Stimulated activated naive B cell treated with anti-CD40 and anti-IgM and Interleukin-4, amounts not matched to agents 10 μg/mL and 1 μg/mL and 100 μg/mL, for 72 hours (primary cell): ENCODE data around the gene FAM174C.

Experiments used
- ATAC-seq, 2 donors: fragments of 150-1000 bp; cut with Tn5 transposase; replicated peaks; 2 replicates each; pipeline ENCODE4 v1.10.0; 2021; ENCODE audit warnings: moderate library complexity in 1 of 2
- DNase-seq: peaks from one replicate; pipeline ENCODE4 v3.0.0; 2021
- H3K27ac Mint-ChIP-seq: one replicate; pipeline ENCODE4 v1.8.0; 2022; ENCODE audit warnings: mild to moderate bottlenecking, mixed read lengths
- H3K27me3 Mint-ChIP-seq, 2 donors: one replicate each; pipeline ENCODE4 v1.8.0; 2022; ENCODE audit warnings: mixed read lengths in 2 of 2
- H3K36me3 Mint-ChIP-seq, 2 donors: one replicate each; pipeline ENCODE4 v1.8.0; 2022; ENCODE audit warnings: mixed read lengths in 2 of 2, mild to moderate bottlenecking in 1 of 2
- H3K4me1 Mint-ChIP-seq, 2 donors: one replicate each; pipeline ENCODE4 v1.8.0; 2022; ENCODE audit warnings: mixed read lengths in 2 of 2, mild to moderate bottlenecking in 1 of 2
- H3K4me3 Mint-ChIP-seq, 2 donors: one replicate each; pipeline ENCODE4 v1.8.0; 2022; ENCODE audit warnings: mild to moderate bottlenecking in 2 of 2, mixed read lengths in 2 of 2, moderate library complexity in 1 of 2
- H3K9me3 Mint-ChIP-seq, 2 donors: one replicate each; pipeline ENCODE4 v1.8.0; 2022; ENCODE audit warnings: mixed read lengths in 2 of 2, mild to moderate bottlenecking in 1 of 2

FAM174C gene

DNA sequence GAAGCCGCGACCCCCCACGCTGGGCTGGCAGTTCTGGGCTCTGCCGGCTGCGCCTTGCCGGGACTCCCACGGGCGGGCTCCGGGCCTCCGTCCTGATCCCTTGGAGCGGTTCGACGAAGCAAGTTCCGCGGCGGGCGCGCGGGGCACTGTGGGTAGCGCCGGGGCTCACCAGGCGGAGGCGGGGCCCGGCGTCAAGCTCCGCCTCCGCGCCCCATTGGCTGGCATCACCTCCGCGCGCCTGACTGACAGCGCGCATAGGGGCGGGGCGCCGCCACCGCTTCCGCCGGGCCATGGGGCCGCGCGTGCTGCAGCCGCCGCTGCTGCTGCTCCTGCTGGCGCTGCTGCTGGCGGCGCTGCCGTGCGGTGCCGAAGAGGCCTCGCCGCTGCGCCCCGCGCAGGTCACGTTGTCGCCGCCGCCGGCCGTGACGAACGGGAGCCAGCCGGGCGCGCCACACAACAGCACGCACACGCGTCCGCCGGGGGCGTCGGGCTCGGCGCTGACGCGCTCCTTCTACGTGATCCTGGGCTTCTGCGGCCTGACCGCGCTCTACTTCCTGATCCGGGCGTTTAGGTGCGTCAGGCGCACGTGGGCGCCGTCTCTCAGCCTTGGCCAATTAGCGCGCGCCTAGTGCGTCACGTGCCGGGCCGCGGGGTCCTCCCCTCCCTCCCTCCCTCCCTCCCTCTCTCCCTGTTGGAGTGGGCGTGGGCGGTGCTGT, at the start of gene FAM174C:
FAM174C (plus strand) TSS at position 271 of the 716 bp plus-strand sequence; CDS start at position 291, 20 bp downstream.
- Mint-ChIP-seq H3K36me3 (peaks cover 63 to 71% of the 10 kb centered on the region in 2 donors), H3K4me1 (peaks cover 51 to 76% of the 10 kb centered on the region in 2 donors)
- ATAC-seq = peak; percentile 88 to 90

DNA sequence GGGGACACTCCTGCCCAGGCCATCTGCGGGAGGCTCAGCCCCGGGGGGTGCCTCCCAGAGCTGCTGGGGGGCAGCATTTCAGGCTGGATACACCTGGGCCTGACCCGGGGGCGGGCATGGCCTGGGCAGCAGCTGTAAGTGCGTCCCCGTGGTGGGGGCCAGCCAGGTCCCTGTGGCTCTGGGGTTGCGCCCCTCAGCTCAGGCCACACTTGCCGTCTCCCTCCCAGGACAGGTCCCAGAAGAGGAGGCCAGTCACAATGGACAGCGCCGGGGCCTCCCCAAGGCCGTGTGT, 49.2 kb upstream of the FAM174C start:
- Mint-ChIP-seq H3K4me3 (no peak overlapping the region), H3K27ac (no peak overlapping the region), H3K4me1 (no peaks in the 10 kb centered on the region), H3K27me3 (no peaks in the 10 kb centered on the region), H3K36me3 (peaks cover 9% of the 10 kb centered on the region in 2 donors), H3K9me3 (no peaks in the 10 kb centered on the region)
- ATAC-seq (no peak), DNase-seq (no peak)

More for the DNA sequence above, at the start of gene FAM174C:
- H3K9me3 Mint-ChIP-seq = no peaks in the 10 kb centered on the region
- no peaks in the 10 kb centered on the region for H3K27me3 Mint-ChIP-seq
- DNase-seq = peak; percentile 95
- H3K4me3 Mint-ChIP-seq = peak within 1 kb of the TSS; percentile 90 to 93
- peak within 1 kb of the TSS; percentile 98 for H3K27ac Mint-ChIP-seq

DNA sequence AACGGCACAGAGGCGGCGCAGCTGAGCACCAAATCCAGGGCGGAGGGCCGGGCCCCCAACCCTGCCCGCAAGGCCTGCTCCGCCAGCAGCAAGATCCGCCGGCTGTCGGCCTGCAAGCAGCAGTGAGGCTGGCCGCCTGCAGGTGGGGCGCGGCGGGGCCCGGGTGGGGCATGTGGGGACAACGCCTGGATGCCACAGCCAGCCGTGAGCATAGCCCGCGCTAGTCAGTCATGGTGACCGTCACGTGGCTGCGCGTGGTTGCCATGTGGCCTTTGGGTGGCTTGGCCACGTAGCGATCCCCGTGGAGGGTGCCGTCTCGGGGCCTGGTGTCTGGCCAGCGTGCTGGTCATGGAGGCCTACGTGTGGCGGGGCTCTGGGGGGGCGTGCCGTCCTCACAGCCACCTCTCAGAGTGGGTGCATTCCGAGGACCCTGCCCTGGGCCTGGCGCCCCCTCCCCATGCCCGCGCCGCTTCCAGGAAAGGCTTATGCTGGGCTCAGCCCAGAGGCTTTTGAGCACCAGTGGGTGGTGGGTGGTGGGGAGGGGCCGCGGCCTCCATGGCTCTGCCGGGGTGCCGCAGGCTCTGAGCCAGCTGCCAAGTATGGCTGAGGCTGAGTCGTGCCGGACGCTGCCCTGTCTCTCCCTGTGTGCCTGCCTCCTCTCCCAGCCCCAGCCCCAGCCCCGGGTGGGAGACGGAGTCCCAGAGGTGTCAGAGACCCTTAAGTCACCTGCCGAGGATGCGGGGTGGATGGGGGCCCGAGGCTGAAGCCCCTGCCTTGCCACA, 48.6 kb upstream of the FAM174C start:
- DNase-seq (no peak), ATAC-seq (no peak)
- Mint-ChIP-seq H3K4me3 (no peak overlapping the region), H3K27ac (no peak overlapping the region), H3K4me1 (peaks cover 0 to 4% of the 10 kb centered on the region in 2 donors), H3K9me3 (no peaks in the 10 kb centered on the region), H3K27me3 (no peaks in the 10 kb centered on the region), H3K36me3 (peaks cover 9% of the 10 kb centered on the region in 2 donors)

DNA sequence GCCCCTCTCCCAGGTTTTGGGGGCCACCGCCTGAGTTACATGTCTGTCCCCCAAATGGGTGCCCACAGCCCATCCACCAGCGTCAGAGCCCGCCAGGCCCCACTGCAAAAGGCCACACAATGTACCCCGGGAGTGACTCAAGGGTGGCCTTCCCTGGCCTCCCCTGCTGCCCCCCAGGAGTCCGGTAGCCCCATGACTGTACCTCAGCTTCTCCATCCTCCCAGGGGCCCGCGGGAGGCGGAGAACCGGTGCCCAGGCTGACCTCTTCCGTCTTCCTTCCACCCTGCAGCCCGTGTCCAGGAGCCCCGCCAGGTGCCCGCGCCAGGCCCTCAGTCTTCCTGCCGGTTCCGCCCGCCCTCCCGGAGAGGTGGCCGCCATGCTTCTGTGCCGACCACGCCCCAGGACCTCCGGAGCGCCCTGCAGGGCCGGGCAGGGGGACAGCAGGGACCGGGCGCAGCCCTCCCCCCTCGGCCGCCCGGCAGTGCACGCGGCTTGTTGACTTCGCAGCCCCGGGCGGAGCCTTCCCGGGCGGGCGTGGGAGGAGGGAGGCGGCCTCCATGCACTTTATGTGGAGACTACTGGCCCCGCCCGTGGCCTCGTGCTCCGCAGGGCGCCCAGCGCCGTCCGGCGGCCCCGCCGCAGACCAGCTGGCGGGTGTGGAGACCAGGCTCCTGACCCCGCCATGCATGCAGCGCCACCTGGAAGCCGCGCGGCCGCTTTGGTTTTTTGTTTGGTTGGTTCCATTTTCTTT, 47.9 kb upstream of the FAM174C start:
- ATAC-seq = no peak
- Mint-ChIP-seq H3K4me1 (peaks cover 0 to 5% of the 10 kb centered on the region in 2 donors), H3K36me3 (peaks cover 9% of the 10 kb centered on the region in 2 donors), H3K27me3 (no peaks in the 10 kb centered on the region), H3K27ac (no peak overlapping the region), H3K4me3 (no peak overlapping the region), H3K9me3 (no peaks in the 10 kb centered on the region)
- DNase-seq = no peak

DNA sequence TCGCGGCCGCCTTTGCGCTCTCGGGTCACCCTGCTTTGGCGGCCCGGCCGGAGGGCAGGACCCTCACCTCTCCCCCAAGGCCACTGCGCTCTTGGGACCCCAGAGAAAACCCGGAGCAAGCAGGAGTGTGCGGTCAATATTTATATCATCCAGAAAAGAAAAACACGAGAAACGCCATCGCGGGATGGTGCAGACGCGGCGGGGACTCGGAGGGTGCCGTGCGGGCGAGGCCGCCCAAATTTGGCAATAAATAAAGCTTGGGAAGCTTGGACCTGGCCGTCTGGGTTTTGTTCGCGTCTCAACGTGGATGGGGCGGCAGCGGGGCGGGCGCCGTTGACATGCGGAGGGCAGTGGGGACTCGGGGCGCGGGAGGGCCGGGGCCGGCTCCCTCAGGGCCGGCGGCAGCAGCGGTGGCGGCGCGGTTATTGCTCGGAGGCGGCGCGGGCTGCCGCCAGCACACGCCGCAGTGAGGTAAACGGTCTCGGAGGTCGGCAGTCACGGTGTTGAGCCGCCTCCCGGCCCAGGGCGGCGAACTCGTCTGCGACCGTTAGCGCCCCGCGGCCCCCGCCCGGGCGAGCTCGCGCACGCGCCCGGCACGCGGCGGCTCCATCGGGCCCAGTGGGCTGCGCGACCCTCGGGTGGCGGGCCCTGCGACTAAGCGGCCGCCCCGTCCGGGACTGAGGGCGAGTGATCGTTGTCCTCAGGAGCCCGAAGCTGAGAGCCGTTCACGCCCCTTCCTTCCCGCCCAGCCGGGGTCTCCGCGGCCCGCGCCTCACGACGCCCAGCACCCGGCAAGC, 47.0 kb upstream of the FAM174C start:
- H3K36me3 Mint-ChIP-seq = peaks cover 5 to 9% of the 10 kb centered on the region in 2 donors
- no peaks in the 10 kb centered on the region for H3K27me3 Mint-ChIP-seq
- no peak for ATAC-seq

DNA sequence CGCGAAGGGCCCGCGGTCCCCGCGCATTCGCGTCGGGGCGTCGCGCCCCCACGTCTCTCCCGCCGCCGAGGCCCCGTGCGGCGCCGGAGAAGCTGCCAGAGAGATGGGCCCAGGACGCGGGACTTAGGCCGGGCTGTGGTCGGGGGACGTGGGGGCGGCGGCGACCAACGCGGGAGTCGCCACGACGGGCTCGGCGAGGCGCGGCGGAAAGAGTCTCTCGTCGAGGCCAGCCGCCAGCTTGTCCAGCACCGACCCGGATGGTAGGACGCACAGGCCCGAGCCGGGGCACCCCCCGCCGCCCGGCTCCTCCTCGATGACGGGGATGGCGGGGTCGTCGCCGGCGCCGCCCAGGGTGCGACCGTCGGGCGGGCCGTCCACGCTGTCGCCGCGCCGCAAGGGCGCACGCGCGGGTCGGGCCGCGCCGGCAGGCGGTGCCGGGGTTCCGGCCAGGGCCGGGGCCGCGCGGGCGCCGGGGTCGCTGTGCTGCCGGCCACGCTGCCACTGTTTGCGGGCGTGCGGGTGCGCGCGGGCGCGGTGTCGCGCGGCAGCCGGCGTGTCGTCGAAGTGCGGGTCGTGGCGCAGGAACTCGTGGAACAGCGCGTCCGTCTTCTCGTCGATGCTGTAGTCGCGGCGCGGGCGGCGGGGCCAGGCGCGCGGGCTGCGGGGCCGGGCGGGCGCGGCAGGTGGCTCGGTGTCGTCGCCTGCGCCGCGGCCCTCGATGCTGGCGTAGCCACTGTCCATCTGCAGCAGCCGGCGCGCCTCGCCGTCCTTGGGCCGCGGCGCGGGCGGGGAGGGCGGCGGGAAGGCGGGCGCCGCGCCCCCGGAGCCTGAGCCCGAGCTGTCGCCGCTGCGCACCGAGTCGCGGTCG, 46.0 kb upstream of the FAM174C start:
- no peak for ATAC-seq
- no peak for DNase-seq
- H3K9me3 Mint-ChIP-seq = no peaks in the 10 kb centered on the region
- H3K36me3 Mint-ChIP-seq = peaks cover 5 to 9% of the 10 kb centered on the region in 2 donors
- no peak overlapping the region for H3K4me3 Mint-ChIP-seq
- H3K27ac Mint-ChIP-seq = no peak overlapping the region
- no peaks in the 10 kb centered on the region for H3K27me3 Mint-ChIP-seq
- peaks cover 0 to 5% of the 10 kb centered on the region in 2 donors for H3K4me1 Mint-ChIP-seq

More for the DNA sequence above, 47.0 kb upstream of the FAM174C start:
- Mint-ChIP-seq H3K9me3 (no peaks in the 10 kb centered on the region), H3K4me1 (peaks cover 0 to 5% of the 10 kb centered on the region in 2 donors), H3K4me3 (no peak overlapping the region), H3K27ac (peak overlapping the region; percentile 84)
- no peak for DNase-seq

DNA sequence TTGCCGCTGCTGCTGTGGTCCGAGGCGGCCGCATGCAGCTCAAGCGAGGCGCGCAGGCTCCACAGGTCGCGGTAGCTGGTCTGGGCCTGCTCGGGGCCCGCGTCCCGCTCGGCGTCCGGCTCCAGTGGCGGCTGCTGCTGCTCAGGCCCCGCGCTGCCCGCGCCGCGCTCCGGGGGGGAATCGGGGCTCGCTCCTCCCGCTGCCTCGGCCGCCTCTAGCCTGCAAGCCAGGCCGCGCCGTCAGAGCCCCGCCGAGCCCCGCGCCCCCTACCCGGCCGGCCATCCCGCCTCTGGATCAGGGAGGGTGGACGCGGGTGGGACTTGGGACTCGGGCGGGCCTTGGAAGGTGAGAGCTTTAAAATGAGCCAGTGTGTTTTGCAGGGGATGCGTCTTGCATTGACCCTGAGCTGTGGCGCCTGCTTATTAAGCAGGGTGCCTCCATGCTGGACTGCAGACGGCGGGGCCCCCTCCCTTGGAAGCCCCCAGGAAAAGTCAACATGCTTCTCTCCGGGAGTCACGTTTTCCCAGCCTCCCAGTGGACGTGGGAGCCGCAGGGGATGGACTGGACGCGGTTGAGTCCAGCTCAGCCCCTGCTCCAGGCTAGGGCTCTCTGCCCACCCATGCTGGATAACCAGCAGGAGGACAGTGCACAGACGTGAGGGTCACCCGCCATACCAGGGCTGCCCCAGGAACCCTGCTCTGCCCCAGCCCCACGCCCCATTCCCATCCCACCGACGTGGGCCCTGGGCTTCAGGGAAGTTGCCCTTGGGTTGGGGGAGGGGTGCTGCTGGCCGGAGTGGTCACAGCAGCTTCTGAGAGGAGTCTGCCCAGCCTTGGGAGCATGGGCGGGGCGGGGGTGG, 45.2 kb upstream of the FAM174C start:
- DNase-seq (no peak), ATAC-seq (no peak)
- Mint-ChIP-seq H3K4me1 (peaks cover 0 to 5% of the 10 kb centered on the region in 2 donors), H3K27me3 (no peaks in the 10 kb centered on the region), H3K36me3 (peaks cover 5 to 9% of the 10 kb centered on the region in 2 donors), H3K9me3 (no peaks in the 10 kb centered on the region), H3K27ac (no peak overlapping the region), H3K4me3 (no peak overlapping the region)

DNA sequence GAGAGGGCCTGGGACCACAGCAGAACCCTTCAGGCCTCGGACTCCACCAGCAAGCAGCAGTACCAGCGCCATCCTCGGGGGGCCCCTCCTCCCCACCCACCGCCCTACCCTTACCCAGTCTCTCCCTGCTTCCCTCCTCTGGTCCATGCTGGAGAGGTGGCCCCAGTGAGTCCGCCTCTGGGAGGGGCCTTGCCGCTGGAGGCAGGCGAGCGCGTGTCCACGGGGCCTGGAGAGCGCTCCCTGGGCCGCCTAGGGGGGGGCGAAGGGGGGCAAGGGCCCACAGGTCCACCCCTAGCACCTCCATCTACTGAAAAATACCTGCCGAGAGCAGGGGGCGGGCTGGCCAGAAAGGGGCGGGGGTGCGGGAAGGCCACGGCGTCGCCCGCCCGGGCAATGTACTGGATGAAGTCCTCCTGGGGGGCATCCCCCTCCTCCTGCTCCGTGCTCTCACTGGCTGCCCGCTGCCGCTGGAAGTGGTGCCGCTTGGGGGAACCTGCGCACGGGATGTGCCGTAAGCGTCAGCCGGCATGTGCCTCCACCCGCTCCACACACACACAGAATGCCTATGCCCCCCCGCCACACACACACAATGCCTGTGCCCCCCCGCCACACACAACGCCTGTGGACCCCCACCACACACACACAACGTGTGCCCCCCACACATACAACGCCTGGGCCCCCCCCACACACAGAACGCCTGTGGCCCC, 44.4 kb upstream of the FAM174C start:
- H3K4me1 Mint-ChIP-seq = peaks cover 0 to 5% of the 10 kb centered on the region in 2 donors
- H3K9me3 Mint-ChIP-seq = no peaks in the 10 kb centered on the region
- no peak for ATAC-seq

DNA sequence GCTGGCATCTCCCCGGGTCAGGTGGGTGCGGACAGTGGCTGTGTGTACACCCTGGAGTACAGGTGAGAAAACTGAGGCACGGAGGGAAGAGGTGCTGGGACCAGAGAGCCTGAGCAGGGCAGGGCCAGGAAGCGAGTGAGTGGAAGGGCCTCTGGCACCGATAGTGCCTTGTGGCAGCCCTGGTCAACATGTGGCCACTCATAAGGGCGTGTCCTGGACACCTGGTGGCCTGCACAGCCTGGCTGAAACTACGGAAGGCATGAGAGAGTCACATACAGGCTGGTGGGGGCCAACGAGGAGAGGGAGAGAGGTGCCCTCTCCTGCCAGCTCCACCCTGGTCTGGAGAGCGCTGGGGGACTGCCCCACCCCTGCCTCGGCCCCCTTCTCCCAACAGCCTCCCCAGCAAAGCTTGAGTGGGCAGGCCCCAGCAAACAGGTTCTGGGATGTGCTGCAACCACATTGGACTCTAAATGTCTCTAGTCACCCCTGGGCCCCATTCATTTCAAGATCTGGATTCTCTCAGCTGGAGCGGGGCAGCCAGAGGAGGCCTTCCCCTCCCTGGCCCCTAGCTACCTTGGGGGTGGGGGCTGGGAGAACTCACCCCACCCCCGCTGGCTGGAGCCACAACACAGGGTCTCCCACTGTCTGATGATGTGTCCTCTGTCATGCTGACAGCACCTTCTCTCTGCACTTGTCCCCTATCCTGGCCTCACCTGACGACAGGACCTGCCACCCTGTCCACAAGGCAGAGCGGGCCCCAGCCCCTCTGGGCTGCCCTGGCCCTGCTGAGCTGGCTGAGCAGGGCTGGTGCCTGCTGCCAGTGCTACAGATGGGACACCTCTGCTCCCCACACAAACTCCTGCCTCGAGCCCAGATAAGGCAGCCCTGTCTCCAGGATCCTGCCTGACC, 43.3 kb upstream of the FAM174C start:
- ATAC-seq = peak in 1 of 2 donors; percentile 22
- peaks cover 0 to 15% of the 10 kb centered on the region in 2 donors for H3K27me3 Mint-ChIP-seq
- H3K9me3 Mint-ChIP-seq = no peaks in the 10 kb centered on the region
- H3K4me1 Mint-ChIP-seq = peaks cover 0 to 5% of the 10 kb centered on the region in 2 donors
- no peak overlapping the region for H3K4me3 Mint-ChIP-seq
- no peak for DNase-seq
- no peak overlapping the region for H3K27ac Mint-ChIP-seq
- H3K36me3 Mint-ChIP-seq = peaks cover 5 to 9% of the 10 kb centered on the region in 2 donors

More for the DNA sequence above, 44.4 kb upstream of the FAM174C start:
- DNase-seq = no peak
- Mint-ChIP-seq H3K4me3 (no peak overlapping the region), H3K36me3 (peaks cover 5 to 9% of the 10 kb centered on the region in 2 donors), H3K27me3 (peaks cover 0 to 8% of the 10 kb centered on the region in 2 donors), H3K27ac (no peak overlapping the region)

DNA sequence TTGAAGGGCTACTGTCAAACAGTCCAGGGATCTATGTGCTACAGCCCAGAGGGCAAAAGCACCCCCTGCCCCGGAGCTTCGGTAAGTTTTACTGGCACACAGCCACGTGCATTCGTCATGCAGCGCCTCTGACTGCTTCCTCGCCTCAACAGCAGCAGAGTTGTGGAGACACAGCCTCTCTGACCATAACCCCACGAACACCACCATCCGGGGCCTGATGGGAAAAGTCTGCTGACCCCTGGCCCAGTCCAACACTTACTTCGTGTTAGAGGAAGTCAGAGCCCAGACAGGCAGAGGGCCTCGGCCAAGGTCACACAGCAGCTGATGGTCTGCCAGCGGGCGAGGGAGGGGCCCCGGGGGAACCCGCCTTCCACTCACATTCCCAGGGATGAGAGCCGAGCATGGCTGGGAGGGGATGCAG, 42.7 kb upstream of the FAM174C start:
- ATAC-seq = no peak
- H3K27me3 Mint-ChIP-seq = peaks cover 0 to 15% of the 10 kb centered on the region in 2 donors
- no peak for DNase-seq
- peaks cover 0 to 5% of the 10 kb centered on the region in 2 donors for H3K4me1 Mint-ChIP-seq
- H3K4me3 Mint-ChIP-seq = no peak overlapping the region
- peaks cover 4 to 5% of the 10 kb centered on the region in 2 donors for H3K36me3 Mint-ChIP-seq
- H3K27ac Mint-ChIP-seq = no peak overlapping the region
- no peaks in the 10 kb centered on the region for H3K9me3 Mint-ChIP-seq

DNA sequence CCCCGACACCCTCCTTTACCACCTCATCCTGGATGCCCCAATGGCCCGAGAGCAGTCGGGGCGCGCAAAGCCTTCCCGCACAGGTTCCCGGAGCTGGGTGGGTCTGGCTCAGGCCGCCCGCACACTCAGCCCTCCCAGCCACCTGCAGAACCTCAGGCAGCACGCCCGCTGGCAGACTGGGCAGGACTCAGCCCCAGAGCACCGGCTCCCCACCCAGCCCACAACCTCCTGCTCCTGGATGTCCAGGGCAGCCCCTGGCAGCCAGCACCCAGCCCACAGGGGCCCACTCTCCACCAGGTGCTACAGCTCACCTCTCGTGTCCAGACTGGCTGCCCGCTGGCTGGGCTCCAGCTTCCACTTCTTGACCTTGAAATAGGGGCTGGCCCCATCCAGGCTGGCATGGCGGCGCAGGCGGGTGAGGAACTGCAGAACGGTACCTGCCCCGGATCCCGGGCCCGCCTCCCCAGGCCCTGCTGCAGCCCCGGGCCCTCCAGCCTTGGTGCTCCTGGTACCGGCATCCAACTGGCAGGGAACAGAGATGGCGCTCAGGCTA, 42.1 kb upstream of the FAM174C start:
- no peak overlapping the region for H3K27ac Mint-ChIP-seq
- DNase-seq = no peak
- no peak overlapping the region for H3K4me3 Mint-ChIP-seq
- peaks cover 1% of the 10 kb centered on the region in 2 donors for H3K36me3 Mint-ChIP-seq
- ATAC-seq = no peak
- H3K9me3 Mint-ChIP-seq = no peaks in the 10 kb centered on the region
- peaks cover under 1 to 6% of the 10 kb centered on the region in 2 donors for H3K4me1 Mint-ChIP-seq
- H3K27me3 Mint-ChIP-seq = peaks cover under 1 to 17% of the 10 kb centered on the region in 2 donors
